GM20431 (cell line): ENCODE results near the gene PTMA.
"Not testable (repeated sequence)": the region's sequence is repeated elsewhere in the genome, so short reads cannot be mapped to it uniquely, and the experiment has no call there.

Experiments used
- in situ Hi-C: fragments of 300-500 bp; cut with MseI, MboI; formaldehyde crosslinking; loops from one replicate; pipeline ENCODE4 v1.15.0; 2020; ENCODE audit warnings: low sequenced_read_pairs; ENCODE audit not compliant: unreplicated experiment

The PTMA gene

DNA sequence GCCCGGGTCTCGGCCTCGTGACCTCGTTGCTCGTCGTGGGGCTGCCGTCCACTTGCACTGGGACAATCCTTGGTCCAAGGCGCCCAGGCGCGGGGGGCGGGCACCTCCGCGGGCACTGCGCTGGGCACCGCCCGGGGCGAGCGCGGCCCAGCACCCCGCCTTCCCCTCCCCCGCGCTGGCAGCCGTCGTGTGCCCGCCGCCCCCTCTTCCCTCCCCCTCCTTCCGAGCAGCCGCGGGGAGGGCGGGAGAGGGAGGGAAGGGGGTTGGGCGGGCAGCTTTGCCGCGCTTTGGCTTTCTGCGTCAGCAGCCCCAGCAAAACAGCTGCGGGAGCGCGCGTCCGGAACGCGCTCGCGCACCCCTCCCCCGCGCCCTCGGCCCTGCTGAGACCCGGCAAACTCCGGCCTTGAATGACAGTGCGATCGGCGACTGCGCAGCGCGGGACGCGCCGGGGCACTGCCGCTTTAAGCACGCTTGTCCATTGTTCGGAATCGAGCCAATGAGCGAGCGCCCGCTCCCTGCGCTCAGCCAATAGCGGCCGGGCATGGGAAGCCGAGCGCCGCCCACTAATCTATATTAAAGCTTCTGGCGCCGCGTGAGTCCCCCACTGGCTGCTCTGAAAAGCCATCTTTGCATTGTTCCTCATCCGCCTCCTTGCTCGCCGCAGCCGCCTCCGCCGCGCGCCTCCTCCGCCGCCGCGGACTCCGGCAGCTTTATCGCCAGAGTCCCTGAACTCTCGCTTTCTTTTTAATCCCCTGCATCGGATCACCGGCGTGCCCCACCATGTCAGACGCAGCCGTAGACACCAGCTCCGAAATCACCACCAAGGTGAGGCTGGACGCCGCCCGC is at the start of gene PTMA:
TSS of gene PTMA (plus strand) at position 599 of the 846 bp plus-strand sequence. CDS start at position 781, 182 bp downstream.
- in situ Hi-C loops, result no loop called here

DNA sequence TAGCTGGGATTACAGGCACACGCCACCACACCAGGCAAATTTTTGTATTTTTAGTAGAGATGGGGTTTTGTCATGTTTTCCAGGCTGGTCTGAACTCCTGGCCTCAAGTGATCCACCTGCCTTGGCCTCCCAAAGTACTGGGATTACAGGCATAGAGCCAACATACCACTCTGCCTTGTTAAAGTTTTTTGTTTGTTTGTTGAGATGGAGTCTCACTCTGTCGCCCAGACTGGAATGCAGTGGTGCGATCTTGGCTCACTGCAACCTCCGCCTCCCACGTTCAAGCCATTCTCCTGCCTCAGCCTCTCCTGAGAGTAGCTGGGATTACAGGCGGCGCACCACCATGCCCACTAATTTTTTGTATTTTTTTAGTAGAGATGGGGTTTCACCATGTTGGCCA is 48.3 kb upstream of the PTMA start:
- in situ Hi-C loops, result not testable (repeated sequence)

DNA sequence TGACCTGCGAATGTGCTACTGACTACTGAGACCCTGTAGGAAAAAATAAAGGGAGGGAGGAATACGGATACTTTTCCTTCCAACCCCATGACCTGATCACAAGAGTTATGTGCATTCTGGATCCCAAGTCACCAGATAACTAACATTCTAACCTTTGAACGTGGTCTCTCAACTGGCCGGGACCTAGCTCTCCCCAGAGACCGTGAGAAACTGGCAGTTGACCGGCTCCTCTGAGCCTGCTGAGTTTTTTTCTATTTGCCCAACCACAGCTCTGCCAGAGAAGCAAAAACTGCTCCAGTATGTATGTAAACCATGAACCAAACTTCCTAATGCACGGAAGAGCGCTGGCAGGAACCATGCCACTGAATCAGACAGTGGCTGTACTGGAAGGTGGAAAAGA is 47.5 kb upstream of the PTMA start:
- in situ Hi-C loops, result no loop called here

GRCh38 chr2:231661422-231662027 is 46.8 kb upstream of the PTMA start:
- in situ Hi-C loops, result no loop called here

- in situ Hi-C loops, result no loop called here
Observed at GRCh38 chr2:231662028-231662810, 46.1 kb upstream of the PTMA start.

DNA sequence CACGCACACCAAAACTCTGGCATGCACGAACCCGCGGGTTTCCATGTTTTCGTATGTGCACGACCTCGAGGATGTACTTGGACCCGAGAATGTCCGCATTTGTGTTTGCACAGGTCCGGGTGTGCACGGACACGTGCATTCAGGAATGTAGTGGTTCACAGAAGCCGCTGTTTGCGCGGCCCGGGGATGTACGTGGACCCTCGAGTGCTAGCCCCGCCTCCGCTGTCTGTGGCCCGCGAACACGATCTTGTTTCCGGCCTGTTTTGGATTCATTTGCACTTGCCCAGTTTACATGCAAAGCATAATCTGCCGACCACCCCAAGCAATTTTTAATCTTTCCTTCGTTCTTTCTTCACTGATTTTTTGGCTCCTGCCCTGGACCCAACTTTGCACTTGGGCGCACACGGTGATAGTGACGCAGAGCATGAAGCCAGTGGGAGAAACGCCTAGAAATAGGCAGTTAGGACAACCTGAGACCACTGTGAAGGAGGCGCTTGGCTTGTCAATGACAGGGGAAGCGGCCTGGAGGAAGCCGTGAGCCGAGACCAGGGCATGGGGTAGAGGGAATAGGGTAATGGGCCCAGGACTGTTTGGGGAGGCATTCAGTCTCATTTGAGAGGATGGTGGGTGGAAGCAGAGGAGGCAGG is 45.4 kb upstream of the PTMA start:
- in situ Hi-C loops, result no loop called here

DNA sequence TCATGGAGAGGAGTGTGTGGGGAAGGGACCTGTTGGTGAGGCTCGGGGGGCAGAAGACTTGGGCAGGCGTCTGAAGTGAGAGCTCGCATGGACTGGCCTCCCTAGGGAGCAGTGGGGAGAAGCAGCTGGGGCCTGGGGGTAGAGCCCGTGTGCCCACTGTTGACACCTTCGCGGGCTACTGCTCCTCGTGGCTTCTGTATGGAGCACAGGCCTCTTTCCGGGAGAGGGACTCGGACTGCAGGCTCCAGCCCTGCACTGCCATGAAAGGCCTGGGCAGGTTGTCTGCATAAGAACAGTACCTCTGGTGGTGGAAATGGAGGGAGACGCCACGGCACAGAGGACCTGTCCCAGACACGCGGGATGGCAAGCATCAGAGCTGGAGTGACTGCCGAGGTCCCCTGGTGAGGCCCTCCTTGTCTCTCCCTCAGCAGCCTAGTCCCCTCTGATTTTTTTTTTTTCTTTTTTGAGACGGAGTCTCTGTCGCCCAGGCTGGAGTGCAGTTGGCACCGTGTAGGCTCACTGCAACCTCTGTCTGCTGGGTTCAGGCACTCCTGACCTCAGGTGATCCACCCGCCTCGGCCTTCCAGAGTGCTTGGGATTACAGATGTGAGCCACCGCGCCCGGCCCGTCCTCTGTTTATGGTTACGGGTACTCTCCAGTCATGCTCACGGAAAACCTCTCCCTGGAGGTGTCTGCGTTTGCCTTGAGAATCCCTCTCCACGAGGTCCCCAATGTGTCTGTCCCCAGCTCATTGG is 44.7 kb upstream of the PTMA start:
- in situ Hi-C loops, result no loop called here

DNA sequence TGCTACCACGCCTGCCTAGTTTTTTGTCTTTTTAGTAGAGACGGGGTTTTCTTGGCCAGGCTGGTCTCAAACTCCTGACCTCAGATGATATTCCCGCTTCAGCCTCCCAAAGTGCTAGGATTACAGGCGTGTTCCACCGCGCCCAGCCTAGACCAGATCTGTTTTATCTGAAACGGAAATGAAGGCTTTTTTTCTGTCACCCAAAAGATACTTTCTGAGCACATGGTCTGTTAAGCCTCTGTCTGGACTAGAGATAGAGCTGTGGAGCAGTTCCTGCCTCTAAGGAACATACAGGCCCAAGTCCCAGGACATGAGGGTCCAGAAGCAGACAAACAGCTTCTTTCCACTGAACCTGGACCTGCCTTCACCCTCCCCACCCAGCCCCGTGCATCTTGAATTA is 43.6 kb upstream of the PTMA start:
- in situ Hi-C loops, result no loop called here

- in situ Hi-C loops, result no loop called here
Observed at GRCh38 chr2:231665245-231666170, 42.8 kb upstream of the PTMA start.

- in situ Hi-C loops, result no loop called here
Observed at GRCh38 chr2:231666171-231667095, 41.9 kb upstream of the PTMA start.

DNA sequence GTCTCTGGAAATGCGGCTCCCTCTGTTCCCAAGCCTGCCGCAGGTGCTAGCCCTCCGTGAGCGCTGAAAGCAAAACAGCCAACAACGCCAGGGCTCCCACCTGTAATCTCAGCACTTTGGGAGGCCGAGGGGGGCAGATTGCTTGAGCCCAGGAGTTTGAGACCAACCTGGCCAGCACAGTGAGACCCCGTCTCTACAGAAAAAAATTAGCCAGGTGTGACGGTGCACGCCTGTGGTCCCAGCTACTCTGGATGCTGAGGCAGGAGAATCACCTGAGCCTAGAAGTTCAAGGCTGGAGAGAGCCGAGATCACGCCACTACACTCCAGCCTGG is 41.3 kb upstream of the PTMA start:
- in situ Hi-C loops, result no loop called here

DNA sequence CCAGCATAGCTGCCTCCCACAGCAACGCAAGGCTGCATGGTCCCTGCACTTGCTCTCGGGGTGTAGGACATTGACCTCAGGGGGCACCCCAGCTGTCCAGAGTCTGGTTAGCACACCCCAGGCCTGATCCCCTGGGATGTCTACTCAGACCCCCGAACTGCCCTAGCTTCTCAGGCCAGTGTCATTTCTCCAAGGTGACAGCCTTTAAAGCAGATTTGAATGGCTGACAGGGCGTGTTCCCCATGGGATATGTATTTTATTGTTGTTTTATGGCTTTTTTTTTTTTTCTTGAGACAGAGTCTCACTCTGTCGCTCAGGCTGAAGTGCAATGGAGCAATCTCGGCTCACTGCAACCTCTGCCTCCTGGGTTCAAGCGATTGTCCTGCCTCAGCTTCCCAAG is 40.8 kb upstream of the PTMA start:
- in situ Hi-C loops, result no loop called here

DNA sequence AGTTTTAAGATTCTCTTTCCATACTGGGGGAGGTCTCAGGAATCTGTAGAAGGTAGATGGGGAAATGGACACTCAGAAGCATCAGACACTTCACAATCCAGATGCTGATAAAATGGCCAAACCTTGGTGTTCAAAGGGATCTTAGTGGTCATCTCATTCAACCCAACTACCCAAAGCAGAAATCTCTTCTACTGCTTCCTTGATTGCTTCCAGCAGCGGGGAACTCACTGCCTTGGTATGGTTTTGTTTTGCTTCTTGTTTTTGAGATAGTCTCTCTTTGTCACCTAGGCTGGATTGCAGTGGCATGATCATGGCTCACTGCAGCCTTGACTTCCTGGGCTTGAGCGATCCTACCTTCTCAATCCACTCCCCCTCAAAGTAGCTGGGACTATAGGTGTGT is 39.3 kb upstream of the PTMA start:
- in situ Hi-C loops, result no loop called here

DNA sequence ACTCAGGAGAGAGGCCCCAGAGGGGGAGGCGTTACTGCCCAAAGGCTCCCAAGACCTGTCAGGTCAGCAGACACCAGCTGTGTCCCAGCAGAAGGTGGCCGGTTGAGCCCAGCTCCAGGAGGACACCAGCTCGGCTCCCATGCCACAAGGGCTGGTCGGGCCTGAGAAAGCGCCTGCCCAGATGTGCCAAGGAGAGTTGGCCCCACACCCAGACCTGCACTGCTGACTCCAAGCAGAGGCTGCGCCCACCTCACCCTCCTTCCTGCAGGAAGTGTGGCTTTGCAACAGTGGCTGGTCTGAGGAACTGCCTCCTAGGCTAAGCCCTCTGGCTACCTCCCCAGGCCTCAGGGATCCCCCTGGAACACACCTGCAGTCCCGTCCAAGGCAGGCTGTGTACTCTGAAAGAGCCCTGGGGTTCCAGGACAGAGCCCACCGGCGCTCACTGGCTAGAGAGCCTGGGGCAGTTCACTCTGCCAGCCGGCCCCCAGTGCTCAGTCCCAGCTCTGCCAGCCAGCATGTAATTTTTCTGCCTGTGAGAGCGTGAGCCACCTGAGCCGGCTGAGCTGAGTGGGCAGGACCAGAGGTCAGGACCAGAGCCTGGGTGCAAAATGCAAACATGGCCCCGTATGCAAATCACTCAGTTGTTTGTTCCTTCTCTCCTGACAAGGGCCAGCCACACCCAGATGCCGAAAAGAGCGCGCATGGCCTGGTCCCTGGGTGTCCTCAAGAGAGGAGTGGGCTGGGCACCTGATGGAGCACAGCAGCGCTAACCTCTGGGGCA is 36.9 kb upstream of the PTMA start:
- in situ Hi-C loops, result no loop called here

GRCh38 chr2:231672617-231673347 is 35.5 kb upstream of the PTMA start:
- in situ Hi-C loops, result no loop called here

- in situ Hi-C loops, result no loop called here
Observed at GRCh38 chr2:231673348-231673770, 35.0 kb upstream of the PTMA start.
